SK-N-SH (cell line): ENCODE data around the gene FFAR4. TPM values are rescaled to one million over a fixed set of nuclear protein-coding genes. Genes with fewer than 3 reads are reported as not detected.

Source experiments
- CTCF ChIA-PET: fragments of 300-600, 350-600 bp; formaldehyde crosslinking; extraction: SDS; loops from one replicate; lab custom pipeline; 2021; lab: Yijun Ruan, JAX
- POLR2A ChIA-PET: fragments of 350-600 bp; sonication (Branson Sonifier 250); formaldehyde crosslinking; extraction: SDS; loops from one replicate; lab custom pipeline; 2020; ENCODE audit warnings: antibody characterized with exemption, inconsistent platforms; lab: Yijun Ruan, JAX
- DNase-seq: peaks from one replicate; pipeline ENCODE4 v3.0.0; 2012
- H2AFZ ChIP-seq: fragments of 200-600 bp; sonication (generic); 2 replicates; pipeline ENCODE4 v1.8.1; 2016; ENCODE audit warnings: antibody characterized with exemption, mild to moderate bottlenecking, low read depth
- H3F3A ChIP-seq: fragments of 200-600 bp; sonication (generic); replicated peaks from 2 replicates; pipeline ENCODE3; 2016; ENCODE audit warnings: antibody characterized with exemption, mild to moderate bottlenecking; ENCODE audit not compliant: insufficient read depth
- H3K27ac ChIP-seq, 2 experiments: fragments of 200-500 bp in 1 of 2; fragments of 200-600 bp in 1 of 2; sonication (Bioruptor generic) in 1 of 2; sonication (generic), shearing (Covaris generic) in 1 of 2; 2 replicates each; pipeline versions ENCODE4 v1.5.1 to v1.6.1; 2014 to 2016; ENCODE audit warnings: low read depth in 2 of 2, inconsistent platforms in 1 of 2, low read length in 1 of 2, mild to moderate bottlenecking in 1 of 2, mixed read lengths in 1 of 2
- H3K27me3 ChIP-seq: fragments of 200-600 bp; sonication (generic), shearing (Covaris generic); 2 replicates; pipeline ENCODE4 v1.6.1; 2016; ENCODE audit warnings: mixed run types; ENCODE audit not compliant: insufficient read depth
- H3K36me3 ChIP-seq, 2 experiments: fragments of 200-500 bp in 1 of 2; fragments of 200-600 bp in 1 of 2; sonication (Bioruptor generic) in 1 of 2; sonication (generic) in 1 of 2; replicated peaks in 1 of 2; 2 replicates each; pipeline versions ENCODE3 to v1.5.1; 2014 to 2016; ENCODE audit warnings: low read length in 1 of 2, mild to moderate bottlenecking in 1 of 2; ENCODE audit not compliant: insufficient read depth in 2 of 2, control insufficient read depth in 1 of 2
- H3K4me1 ChIP-seq, 2 experiments: fragments of 200-500 bp in 1 of 2; fragments of 200-600 bp in 1 of 2; sonication (Bioruptor generic) in 1 of 2; sonication (generic), shearing (Covaris generic) in 1 of 2; 2 replicates each; pipeline versions ENCODE4 v1.5.1 to v1.6.1; 2014 to 2016; ENCODE audit warnings: low read depth in 1 of 2, low read length in 1 of 2, mixed run types in 1 of 2; ENCODE audit not compliant: insufficient read depth in 2 of 2, control insufficient read depth in 1 of 2
- H3K4me2 ChIP-seq: fragments of 200-600 bp; sonication (generic), shearing (Covaris generic); 2 replicates; pipeline ENCODE4 v1.6.1; 2017; ENCODE audit warnings: mixed run types
- H3K4me3 ChIP-seq, 2 experiments: fragments of 200-500 bp in 1 of 2; fragments of 200-600 bp in 1 of 2; sonication (Bioruptor generic) in 1 of 2; sonication (generic), shearing (Covaris generic) in 1 of 2; 2 replicates each; pipeline versions ENCODE4 v1.5.1 to v1.8.1; 2014 to 2016; ENCODE audit warnings: low read depth in 2 of 2, inconsistent platforms in 1 of 2, low read length in 1 of 2, mild to moderate bottlenecking in 1 of 2, mixed read lengths in 1 of 2, moderate library complexity in 1 of 2
- H3K79me2 ChIP-seq: fragments of 200-600 bp; sonication (generic); 2 replicates; pipeline ENCODE4 v1.8.1; 2017; ENCODE audit warnings: mild to moderate bottlenecking; ENCODE audit not compliant: insufficient read depth
- H3K9ac ChIP-seq: fragments of 200-600 bp; sonication (generic); 2 replicates; pipeline ENCODE4 v1.6.1; 2017; ENCODE audit warnings: mixed run types
- H3K9me2 ChIP-seq: fragments of 200-600 bp; sonication (generic); 2 replicates; pipeline ENCODE4 v1.6.1; 2017; ENCODE audit warnings: mixed run types
- H3K9me3 ChIP-seq: fragments of 200-600 bp; sonication (generic); 2 replicates; pipeline ENCODE4 v1.6.1; 2017; ENCODE audit warnings: mixed run types, mild to moderate bottlenecking, moderate library complexity
- H4K20me1 ChIP-seq: fragments of 200-600 bp; sonication (generic); 2 replicates; pipeline ENCODE4 v1.6.1; 2017; ENCODE audit warnings: mild to moderate bottlenecking, mixed run types; ENCODE audit not compliant: insufficient read depth
- ELF1 ChIP-seq: IDR thresholded peaks from 2 replicates; pipeline ENCODE4 v1.4.0; 2012
- FOSL2 ChIP-seq: IDR thresholded peaks from 2 replicates; pipeline ENCODE4 v1.4.0; 2012; ENCODE audit warnings: low read depth, mild to moderate bottlenecking, moderate library complexity, borderline replicate concordance
- FOXJ3 ChIP-seq: sonication (generic); formaldehyde crosslinking; IDR thresholded peaks from 2 replicates; pipeline ENCODE4 v1.5.1; 2020; ENCODE audit warnings: mild to moderate bottlenecking, missing genetic modification reagents
- JUND ChIP-seq: IDR thresholded peaks from 2 replicates; pipeline ENCODE4 v1.4.0; 2012
- MEF2A ChIP-seq: IDR thresholded peaks from 2 replicates; pipeline ENCODE4 v1.4.0; 2012; ENCODE audit warnings: low read depth, borderline replicate concordance
- MXI1 ChIP-seq: IDR thresholded peaks from 2 replicates; pipeline ENCODE4 v1.6.1; 2012; ENCODE audit warnings: mild to moderate bottlenecking, low read depth, low read length, improper control_type of control experiment
- NFIC ChIP-seq: IDR thresholded peaks from 2 replicates; pipeline ENCODE4 v1.4.0; 2012; ENCODE audit warnings: borderline replicate concordance
- NRF1 ChIP-seq: IDR thresholded peaks from 2 replicates; pipeline ENCODE4 v1.6.1; 2012; ENCODE audit warnings: low read depth, mild to moderate bottlenecking, low read length
- POLR2AphosphoS5 ChIP-seq: IDR thresholded peaks from 2 replicates; pipeline ENCODE4 v1.6.1; 2012; ENCODE audit warnings: low read depth, low read length
- REST ChIP-seq: IDR thresholded peaks from 2 replicates; pipeline ENCODE4 v1.6.1; 2012; ENCODE audit warnings: mild to moderate bottlenecking, low read depth, low read length, moderate library complexity
- RFX5 ChIP-seq: IDR thresholded peaks from 2 replicates; pipeline ENCODE4 v1.6.1; 2012; ENCODE audit warnings: mild to moderate bottlenecking, improper control_type of control experiment, low read length
- RXRA ChIP-seq: IDR thresholded peaks from 2 replicates; pipeline ENCODE4 v1.4.0; 2012; ENCODE audit warnings: low read depth, mild to moderate bottlenecking, borderline replicate concordance
- SMC3 ChIP-seq: IDR thresholded peaks from 2 replicates; pipeline ENCODE4 v1.6.1; 2012; ENCODE audit warnings: low read depth, low read length, improper control_type of control experiment
- TCF12 ChIP-seq: IDR thresholded peaks from 2 replicates; pipeline ENCODE4 v1.4.0; 2012
- USF1 ChIP-seq: IDR thresholded peaks from 2 replicates; pipeline ENCODE4 v1.4.0; 2012; ENCODE audit warnings: low read depth, borderline replicate concordance
- WGBS: methylation state at CpG from one replicate; pipeline ENCODE4 v1.1.6; 2017; ENCODE audit warnings: low lambda C conversion rate; 5-methylcytosine and 5-hydroxymethylcytosine counted together
- polyA plus RNA-seq, 3 experiments: library from polyadenylated mRNA; depleted of rRNA; stranded (reverse); fragments of >200 nt; gene quantifications; 2 replicates each; pipeline ENCODE4 v1.2.3, GENCODE V29; 2012
- TF ChIP-seq, protein P1 (sequence below): IDR thresholded peaks from 2 replicates; pipeline ENCODE4; 2012
- TF ChIP-seq, protein P2 (sequence below): IDR thresholded peaks from 2 replicates; pipeline ENCODE4 v1.4.0; 2012; ENCODE audit warnings: low read depth, borderline replicate concordance

The FFAR4 gene
- polyA plus RNA-seq, 1 of the 3 experiments (the other 2 are of a cell fraction): not detected

DNA sequence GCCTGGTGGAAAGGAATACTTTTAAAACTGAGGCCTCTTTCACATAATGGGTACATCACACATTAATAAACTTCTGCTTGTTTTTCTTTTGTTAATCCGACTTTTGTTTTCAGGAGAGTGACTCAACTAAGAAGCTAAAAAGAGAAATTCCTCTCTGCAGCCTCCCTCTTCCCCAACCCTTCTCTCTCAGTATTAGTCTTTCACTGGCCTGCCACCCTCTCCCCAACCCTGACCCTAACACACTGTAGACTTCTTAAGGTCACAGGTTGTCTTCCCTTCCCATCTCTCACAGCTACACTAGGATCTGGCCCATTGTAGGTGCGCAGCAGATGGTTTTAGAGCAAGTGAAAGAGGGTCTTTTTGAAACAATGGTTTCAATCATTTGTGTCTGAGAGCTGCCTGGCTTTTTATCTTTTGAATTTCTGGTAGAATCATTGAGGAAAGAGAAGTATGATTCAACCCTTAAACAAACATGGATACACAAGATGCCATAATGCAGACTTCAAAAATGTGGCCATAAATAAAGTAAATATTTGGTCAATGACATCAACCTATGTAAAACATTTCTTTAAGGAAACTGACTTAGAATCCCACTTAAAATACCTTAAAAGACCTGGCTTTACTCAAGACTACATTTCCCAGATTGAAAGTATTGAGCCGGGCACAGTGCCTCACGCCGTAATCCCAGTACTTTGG is 17.9 kb upstream of the FFAR4 start:
- H3K4me3 ChIP-seq: no peak overlapping the region
- no peak for DNase-seq
- no peaks in the 10 kb centered on the region for H3K27me3 ChIP-seq
- H4K20me1 ChIP-seq: no peaks in the 10 kb centered on the region
- no peaks in the 10 kb centered on the region for H3K9me3 ChIP-seq
- no peaks in the 10 kb centered on the region for H3K79me2 ChIP-seq
- peak overlapping the region in 1 of 2 experiments; percentile 75; a peak in 2 of 4 replicates for H3K27ac ChIP-seq
- ChIA-PET CTCF (interaction anchor here (0.7 kb wide), 1 partner anchor 1022 kb away, joined by 3 read pairs; no protein-coding TSS in a partner anchor), POLR2A (no interaction called here)
- WGBS: 73% methylated on average over 5 of the region's 5 CpGs
- TF ChIP-seq ELF1: no peak
- no peak for TF ChIP-seq FOXJ3
- TF ChIP-seq SMC3: no peak
- TF ChIP-seq TCF12: peak; percentile 55
- TF ChIP-seq, protein P1, sequence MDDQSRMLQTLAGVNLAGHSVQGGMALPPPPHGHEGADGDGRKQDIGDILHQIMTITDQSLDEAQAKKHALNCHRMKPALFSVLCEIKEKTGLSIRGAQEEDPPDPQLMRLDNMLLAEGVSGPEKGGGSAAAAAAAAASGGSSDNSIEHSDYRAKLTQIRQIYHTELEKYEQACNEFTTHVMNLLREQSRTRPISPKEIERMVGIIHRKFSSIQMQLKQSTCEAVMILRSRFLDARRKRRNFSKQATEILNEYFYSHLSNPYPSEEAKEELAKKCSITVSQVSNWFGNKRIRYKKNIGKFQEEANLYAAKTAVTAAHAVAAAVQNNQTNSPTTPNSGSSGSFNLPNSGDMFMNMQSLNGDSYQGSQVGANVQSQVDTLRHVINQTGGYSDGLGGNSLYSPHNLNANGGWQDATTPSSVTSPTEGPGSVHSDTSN: 0 out of 2 replicates have a peak, but pooled peaks have one; percentile 20
- no peak for TF ChIP-seq REST
- TF ChIP-seq JUND: peak; percentile 45; the same call in 1 of the 2 replicates
- TF ChIP-seq USF1: no peak
- 0 out of 2 replicates have a peak, but pooled peaks have one; percentile 13 for TF ChIP-seq FOSL2
- no peak for TF ChIP-seq RXRA
- TF ChIP-seq, all 33 proteins: peak for 4
- Histone ChIP-seq H3K9ac (peak overlapping the region; percentile 25; the same call in 1 of the 2 replicates), H3F3A (peaks cover 18% of the 10 kb centered on the region), H3K4me2 (peak overlapping the region; percentile 52), H3K9me2 (no peaks in the 10 kb centered on the region), H3K4me1 (no peaks in the 10 kb centered on the region), H2AFZ (0 out of 2 replicates have a peak overlapping the region, but pooled peaks have one; percentile 23), H3K36me3 (no peaks in the 10 kb centered on the region)

DNA sequence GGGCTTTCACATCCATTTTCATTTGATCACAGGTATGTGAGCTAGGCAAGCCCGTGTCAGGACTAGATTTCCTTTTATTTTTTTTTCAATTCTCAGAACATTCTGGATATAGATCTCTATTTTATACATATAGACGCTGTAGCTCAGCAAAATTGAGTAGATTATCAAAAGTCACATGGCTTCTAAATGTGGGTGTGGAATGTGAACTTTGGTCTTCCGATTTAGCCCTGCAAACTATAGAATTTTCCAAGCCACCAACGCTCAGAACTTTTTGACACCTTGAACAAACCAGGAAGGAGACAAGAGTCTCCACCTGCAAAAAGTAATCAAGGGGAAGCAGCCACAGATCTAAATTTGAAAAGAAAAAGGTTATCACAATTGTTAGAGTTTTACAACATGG is 15.9 kb upstream of the FFAR4 start:
- ChIA-PET CTCF (interaction anchor here (0.7 to 2.2 kb wide), 5 partner anchors 68 to 325 kb away, joined by 3 to 6 read pairs (median 5); partner anchors contain the start of genes FRA10AC1 and MYOF), POLR2A (no interaction called here)
- Histone ChIP-seq H3K4me3 (no peak overlapping the region), H3K4me2 (no peak overlapping the region), H3K27me3 (no peaks in the 10 kb centered on the region), H3K4me1 (no peaks in the 10 kb centered on the region), H3F3A (peaks cover 18% of the 10 kb centered on the region), H4K20me1 (no peaks in the 10 kb centered on the region), H3K27ac (no peak overlapping the region), H3K9ac (no peak overlapping the region), H3K9me2 (no peaks in the 10 kb centered on the region), H3K36me3 (no peaks in the 10 kb centered on the region), H3K79me2 (no peaks in the 10 kb centered on the region), H3K9me3 (no peaks in the 10 kb centered on the region), H2AFZ (no peak overlapping the region)
- WGBS: 65% methylated on average over 4 of the region's 4 CpGs
- DNase-seq: no peak
- TF ChIP-seq MXI1: no peak
- no peak for TF ChIP-seq POLR2AphosphoS5
- TF ChIP-seq TCF12: no peak
- TF ChIP-seq, protein P2, sequence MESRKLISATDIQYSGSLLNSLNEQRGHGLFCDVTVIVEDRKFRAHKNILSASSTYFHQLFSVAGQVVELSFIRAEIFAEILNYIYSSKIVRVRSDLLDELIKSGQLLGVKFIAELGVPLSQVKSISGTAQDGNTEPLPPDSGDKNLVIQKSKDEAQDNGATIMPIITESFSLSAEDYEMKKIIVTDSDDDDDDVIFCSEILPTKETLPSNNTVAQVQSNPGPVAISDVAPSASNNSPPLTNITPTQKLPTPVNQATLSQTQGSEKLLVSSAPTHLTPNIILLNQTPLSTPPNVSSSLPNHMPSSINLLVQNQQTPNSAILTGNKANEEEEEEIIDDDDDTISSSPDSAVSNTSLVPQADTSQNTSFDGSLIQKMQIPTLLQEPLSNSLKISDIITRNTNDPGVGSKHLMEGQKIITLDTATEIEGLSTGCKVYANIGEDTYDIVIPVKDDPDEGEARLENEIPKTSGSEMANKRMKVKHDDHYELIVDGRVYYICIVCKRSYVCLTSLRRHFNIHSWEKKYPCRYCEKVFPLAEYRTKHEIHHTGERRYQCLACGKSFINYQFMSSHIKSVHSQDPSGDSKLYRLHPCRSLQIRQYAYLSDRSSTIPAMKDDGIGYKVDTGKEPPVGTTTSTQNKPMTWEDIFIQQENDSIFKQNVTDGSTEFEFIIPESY: no peak
- TF ChIP-seq RFX5: no peak
- TF ChIP-seq NRF1: no peak
- no peak for TF ChIP-seq NFIC
- TF ChIP-seq USF1: no peak
- TF ChIP-seq MEF2A: no peak
- no peak for TF ChIP-seq ELF1
- TF ChIP-seq, protein P1: no peak
- no peak for TF ChIP-seq FOXJ3
